Prostate gland (tissue), 2 donors: ENCODE data around the gene FOXC2. TPM values are rescaled to one million over a fixed set of nuclear protein-coding genes. Genes with fewer than 3 reads are reported as not detected.

ENCODE experiments used
- DNase-seq: peaks from one replicate; pipeline ENCODE4 v3.0.0-alpha.2; 2019; ENCODE audit warnings: low spot score
- H3K27ac ChIP-seq, 2 donors: fragments of 200-600 bp; sonication (generic); 2 replicates each; pipeline ENCODE4 v1.5.1; 2017 to 2019
- H3K27me3 ChIP-seq: fragments of 200-600 bp; sonication (generic); replicated peaks from 2 replicates; pipeline ENCODE4 v1.5.1; 2019; ENCODE audit not compliant: insufficient read depth
- H3K36me3 ChIP-seq, 2 donors: fragments of 200-600 bp; sonication (generic); 1 replicate in 1 of 2; 2 replicates in 1 of 2; pipeline versions ENCODE4 v1.5.1 to v1.8.1; 2017 to 2019
- H3K4me1 ChIP-seq: fragments of 200-600 bp; sonication (generic); replicated peaks from 2 replicates; pipeline ENCODE4 v1.5.1; 2019
- H3K4me3 ChIP-seq, 2 donors: fragments of 200-600 bp; sonication (generic); 2 replicates each; pipeline ENCODE4 v1.5.1; 2017 to 2019
- H3K9me3 ChIP-seq: fragments of 200-600 bp; sonication (generic); 2 replicates; pipeline ENCODE4 v1.5.1; 2017
- CTCF ChIP-seq, 4 experiments: fragments of 200-600 bp in 2 of 4; fragments of 450-650 bp in 2 of 4; sonication (generic) in 2 of 4; IDR thresholded peaks; 1 replicate in 3 of 4; 2 replicates in 1 of 4; pipeline ENCODE4 v1.5.1; 2016 to 2019; ENCODE audit warnings: antibody characterized with exemption in 4 of 4, mild to moderate bottlenecking in 2 of 4, moderate library complexity in 2 of 4
- POLR2A ChIP-seq: fragments of 450-650 bp; IDR thresholded peaks from one replicate; pipeline ENCODE4 v1.6.1; 2016; ENCODE audit warnings: antibody characterized with exemption, mild to moderate bottlenecking
- POLR2AphosphoS5 ChIP-seq: sonication (generic); formaldehyde crosslinking; IDR thresholded peaks from one replicate; pipeline ENCODE4 v1.6.1; 2017; ENCODE audit warnings: antibody characterized with exemption
- WGBS: methylation state at CpG from one replicate; pipeline ENCODE4 v1.1.5; 2018; 5-methylcytosine and 5-hydroxymethylcytosine counted together
- intact Hi-C: fragments of 100-400 bp; cut with DNase I; formaldehyde crosslinking; loops from one replicate; pipeline ENCODE4 v1.14.2; 2022
- total RNA-seq, 2 donors: library from RNA; depleted of rRNA; stranded (reverse); fragments of >200 nt; gene quantifications; one replicate each; pipeline ENCODE4 v1.1.0, GENCODE V29; 2016

Gene FOXC2
- total RNA-seq, 2 donors from 2014 or later = 0.41 to 6.5 TPM

GRCh38 chr16:86537486-86537885 is 29.1 kb upstream of the FOXC2 start:
- Histone ChIP-seq H3K27me3 (no peaks in the 10 kb centered on the region), H3K36me3 (peaks cover 9 to 35% of the 10 kb centered on the region in 2 donors), H3K4me1 (no peaks in the 10 kb centered on the region), H3K4me3 (no peak overlapping the region), H3K27ac (no peak overlapping the region), H3K9me3 (no peaks in the 10 kb centered on the region)
- 95% methylated on average over 4 of the region's 4 CpGs for WGBS
- intact Hi-C loops = no loop called here
- DNase-seq = no peak
- TF ChIP-seq POLR2A = no peak
- no peak for TF ChIP-seq CTCF (IDR thresholded peaks at IDR 0.05)
- TF ChIP-seq POLR2AphosphoS5 = no peak

GRCh38 chr16:86538196-86538780 is 28.3 kb upstream of the FOXC2 start:
- WGBS = 94% methylated on average over 17 of the region's 17 CpGs
- intact Hi-C loops = no loop called here

GRCh38 chr16:86540894-86541293 is 25.7 kb upstream of the FOXC2 start:
- Histone ChIP-seq H3K4me3 (no peak overlapping the region), H3K4me1 (peaks cover 5% of the 10 kb centered on the region), H3K27ac (no peak overlapping the region), H3K27me3 (no peaks in the 10 kb centered on the region), H3K9me3 (no peaks in the 10 kb centered on the region), H3K36me3 (peaks cover 9 to 35% of the 10 kb centered on the region in 2 donors)
- intact Hi-C loops = no loop called here
- TF ChIP-seq POLR2AphosphoS5 (no peak), POLR2A (no peak), CTCF (IDR thresholded peaks at IDR 0.05) (no peak)
- no peak for DNase-seq
- WGBS = 78% methylated on average over 6 of the region's 6 CpGs

More at GRCh38 chr16:86538196-86538780, 28.3 kb upstream of the FOXC2 start:
- Histone ChIP-seq H3K4me3 (no peak overlapping the region), H3K36me3 (peaks cover 9 to 35% of the 10 kb centered on the region in 2 donors), H3K9me3 (no peaks in the 10 kb centered on the region), H3K4me1 (no peaks in the 10 kb centered on the region), H3K27me3 (no peaks in the 10 kb centered on the region), H3K27ac (no peak overlapping the region)
- no peak for DNase-seq
- TF ChIP-seq POLR2AphosphoS5 = no peak

- H3K27ac ChIP-seq = no peak overlapping the region
- H3K36me3 ChIP-seq = peaks cover 9 to 35% of the 10 kb centered on the region in 2 donors
- intact Hi-C loops = no loop called here
- peaks cover 6% of the 10 kb centered on the region for H3K4me1 ChIP-seq
- TF ChIP-seq POLR2A (no peak), POLR2AphosphoS5 (no peak), CTCF (IDR thresholded peaks at IDR 0.05) (no peak)
- no peak overlapping the region for H3K4me3 ChIP-seq
- no peaks in the 10 kb centered on the region for H3K9me3 ChIP-seq
- H3K27me3 ChIP-seq = no peaks in the 10 kb centered on the region
- DNase-seq = no peak
- 91% methylated on average over 11 of the region's 11 CpGs for WGBS
These were observed 25.1 kb upstream of the FOXC2 start for GRCh38 chr16:86541560-86541959.

GRCh38 chr16:86542756-86543750 is 23.6 kb upstream of the FOXC2 start:
- no peaks in the 10 kb centered on the region for H3K27me3 ChIP-seq
- intact Hi-C loops = no loop called here
- no peaks in the 10 kb centered on the region for H3K9me3 ChIP-seq
- TF ChIP-seq CTCF (IDR thresholded peaks at IDR 0.05) (no peak), POLR2AphosphoS5 (no peak), POLR2A (no peak)
- peaks cover 9 to 30% of the 10 kb centered on the region in 2 donors for H3K36me3 ChIP-seq
- DNase-seq = no peak
- no peak overlapping the region for H3K4me3 ChIP-seq
- no peak overlapping the region for H3K27ac ChIP-seq
- peaks cover 13% of the 10 kb centered on the region for H3K4me1 ChIP-seq
- WGBS = 93% methylated on average over 21 of the region's 21 CpGs
